Measurements from ENCODE around the gene ADGRF4. TPM values are rescaled to one million over a fixed set of nuclear protein-coding genes. Genes with fewer than 3 reads are reported as not detected.
"Not testable (repeated sequence)": the region's sequence is repeated elsewhere in the genome, so short reads cannot be mapped to it uniquely, and the experiment has no call there.

ADGRF4 gene
- total and polyA plus RNA-seq, 4 donors = 0.10 to 0.48 (median 0.22) TPM

GRCh38 chr6:47740714-47741113, 42.3 kb downstream of the ADGRF4 start:
- Histone ChIP-seq H3K9ac (ENCODE audit: insufficient read depth in 1 of 2, low read length in 2 of 2) (no peak overlapping the region), H3K27me3 (ENCODE audit: control insufficient read depth in 3 of 3, insufficient read depth in 3 of 3, low read length in 2 of 3) (no peaks in the 10 kb centered on the region), H3K4me1 (ENCODE audit: control insufficient read depth in 5 of 5, insufficient read depth in 5 of 5, low read length in 5 of 5) (no peaks in the 10 kb centered on the region), H3K4me3 (no peak overlapping the region), H3K36me3 (ENCODE audit: control insufficient read depth in 4 of 4, insufficient read depth in 4 of 4, low read length in 4 of 4) (no peaks in the 10 kb centered on the region), H3K9me3 (ENCODE audit: control insufficient read depth in 4 of 4, insufficient read depth in 3 of 4, low read length in 3 of 4) (no peaks in the 10 kb centered on the region), H3K27ac (ENCODE audit: low read depth in 1 of 2, low read length in 1 of 2) (no peak overlapping the region)
- DNase-seq (no peak), ATAC-seq (ENCODE audit: insufficient read depth, low FRiP score) (no peak)
- WGBS, 2 donors = 72 to 100% methylated on average over 1 of the region's 1 CpG
- no peak for TF ChIP-seq CTCF (IDR thresholded peaks at IDR 0.05; ENCODE audit: control extremely low read depth, extremely low read depth)

GRCh38 chr6:47741807-47742206, 43.4 kb downstream of the ADGRF4 start:
- H3K9ac ChIP-seq (ENCODE audit: insufficient read depth in 1 of 2, low read length in 2 of 2) = no peak overlapping the region
- peak overlapping the region in 1 of 2 donors; percentile 45 for H3K27ac ChIP-seq (ENCODE audit: low read depth in 1 of 2, low read length in 1 of 2)
- no peak for DNase-seq
- no peak for ATAC-seq (ENCODE audit: insufficient read depth, low FRiP score)
- no peaks in the 10 kb centered on the region for H3K27me3 ChIP-seq (ENCODE audit: control insufficient read depth in 3 of 3, insufficient read depth in 3 of 3, low read length in 2 of 3)
- H3K4me3 ChIP-seq = no peak overlapping the region
- H3K4me1 ChIP-seq (ENCODE audit: control insufficient read depth in 5 of 5, insufficient read depth in 5 of 5, low read length in 5 of 5) = no peaks in the 10 kb centered on the region
- no peaks in the 10 kb centered on the region for H3K9me3 ChIP-seq (ENCODE audit: control insufficient read depth in 4 of 4, insufficient read depth in 3 of 4, low read length in 3 of 4)
- TF ChIP-seq CTCF (IDR thresholded peaks at IDR 0.05; ENCODE audit: control extremely low read depth, extremely low read depth) = no peak
- whole genome bisulfite sequencing, 2 donors = 64 to 83% methylated on average over 2 of the region's 2 CpGs
- H3K36me3 ChIP-seq (ENCODE audit: control insufficient read depth in 4 of 4, insufficient read depth in 4 of 4, low read length in 4 of 4) = no peaks in the 10 kb centered on the region

- TF ChIP-seq CTCF (IDR thresholded peaks at IDR 0.05; ENCODE audit: control extremely low read depth, extremely low read depth) = no peak
- ATAC-seq (ENCODE audit: insufficient read depth, low FRiP score) = no peak
Observed at GRCh38 chr6:47743744-47744143, 45.4 kb downstream of the ADGRF4 start.

GRCh38 chr6:47745269-47745668, 46.9 kb downstream of the ADGRF4 start:
- not testable (repeated sequence) for H3K4me1 ChIP-seq (ENCODE audit: control insufficient read depth in 5 of 5, insufficient read depth in 5 of 5, low read length in 5 of 5); H3K9me3 ChIP-seq (ENCODE audit: control insufficient read depth in 4 of 4, insufficient read depth in 3 of 4, low read length in 3 of 4); DNase-seq; H3K36me3 ChIP-seq (ENCODE audit: control insufficient read depth in 4 of 4, insufficient read depth in 4 of 4, low read length in 4 of 4); H3K27ac ChIP-seq (ENCODE audit: low read depth in 1 of 2, low read length in 1 of 2); H3K9ac ChIP-seq (ENCODE audit: insufficient read depth in 1 of 2, low read length in 2 of 2); H3K27me3 ChIP-seq (ENCODE audit: control insufficient read depth in 3 of 3, insufficient read depth in 3 of 3, low read length in 2 of 3); H3K4me3 ChIP-seq; ATAC-seq (ENCODE audit: insufficient read depth, low FRiP score)
- 91 to 98% methylated on average over 3 of the region's 3 CpGs for WGBS, 2 donors

More at GRCh38 chr6:47743744-47744143, 45.4 kb downstream of the ADGRF4 start:
- no peak overlapping the region for H3K27ac ChIP-seq (ENCODE audit: low read depth in 1 of 2, low read length in 1 of 2)
- H3K4me3 ChIP-seq = no peak overlapping the region
- no peaks in the 10 kb centered on the region for H3K36me3 ChIP-seq (ENCODE audit: control insufficient read depth in 4 of 4, insufficient read depth in 4 of 4, low read length in 4 of 4)
- no peak for DNase-seq
- no peaks in the 10 kb centered on the region for H3K27me3 ChIP-seq (ENCODE audit: control insufficient read depth in 3 of 3, insufficient read depth in 3 of 3, low read length in 2 of 3)
- H3K4me1 ChIP-seq (ENCODE audit: control insufficient read depth in 5 of 5, insufficient read depth in 5 of 5, low read length in 5 of 5) = no peaks in the 10 kb centered on the region
- no peaks in the 10 kb centered on the region for H3K9me3 ChIP-seq (ENCODE audit: control insufficient read depth in 4 of 4, insufficient read depth in 3 of 4, low read length in 3 of 4)
- no peak overlapping the region for H3K9ac ChIP-seq (ENCODE audit: insufficient read depth in 1 of 2, low read length in 2 of 2)

All from lung (tissue), 12 donors.